SK-N-SH (cell line): ENCODE measurements around the gene RNF151.

Experiments used
- EZH2phosphoT487 ChIP-seq: fragments of 200-600 bp; sonication (generic); IDR thresholded peaks from 2 replicates; pipeline ENCODE4 v1.6.1; 2017; ENCODE audit warnings: low read depth, mixed run types, mild to moderate bottlenecking, antibody characterized with exemption, moderate library complexity, borderline replicate concordance
- GABPA ChIP-seq: IDR thresholded peaks from 2 replicates; pipeline ENCODE4 v1.4.0; 2012; ENCODE audit warnings: low read depth, mild to moderate bottlenecking
- JUND ChIP-seq: IDR thresholded peaks from 2 replicates; pipeline ENCODE4 v1.4.0; 2012
- MXI1 ChIP-seq: IDR thresholded peaks from 2 replicates; pipeline ENCODE4 v1.6.1; 2012; ENCODE audit warnings: mild to moderate bottlenecking, low read depth, low read length, improper control_type of control experiment
- NFIC ChIP-seq: IDR thresholded peaks from 2 replicates; pipeline ENCODE4 v1.4.0; 2012; ENCODE audit warnings: borderline replicate concordance
- RAD21 ChIP-seq: IDR thresholded peaks from 2 replicates; pipeline ENCODE4 v1.6.1; 2012; ENCODE audit warnings: mild to moderate bottlenecking, low read length
- SIN3A ChIP-seq: IDR thresholded peaks from 2 replicates; pipeline ENCODE4 v1.6.1; 2012; ENCODE audit warnings: low read depth, mild to moderate bottlenecking, low read length, moderate library complexity, borderline replicate concordance
- SMC3 ChIP-seq: IDR thresholded peaks from 2 replicates; pipeline ENCODE4 v1.6.1; 2012; ENCODE audit warnings: low read depth, low read length, improper control_type of control experiment
- TAF1 ChIP-seq: IDR thresholded peaks from 2 replicates; pipeline ENCODE4 v1.6.1; 2012; ENCODE audit warnings: low read depth, mild to moderate bottlenecking, low read length, moderate library complexity, borderline replicate concordance
- YY1 ChIP-seq: IDR thresholded peaks from 2 replicates; pipeline ENCODE4 v1.4.0; 2012; ENCODE audit warnings: low read depth, mild to moderate bottlenecking
- TF ChIP-seq, protein P1 (sequence below): fragments of 200-600 bp; sonication (generic); IDR thresholded peaks from 2 replicates; pipeline ENCODE4 v1.6.1; 2017; ENCODE audit warnings: antibody characterized with exemption, mild to moderate bottlenecking, moderate library complexity
- TF ChIP-seq, protein P2 (sequence below): IDR thresholded peaks from 2 replicates; pipeline ENCODE4 v1.6.1; 2012; ENCODE audit warnings: mild to moderate bottlenecking, low read depth, low read length, moderate library complexity
- TF ChIP-seq, protein P3 (sequence below): IDR thresholded peaks from 2 replicates; pipeline ENCODE4; 2012
- TF ChIP-seq, protein P4 (sequence below): IDR thresholded peaks from 2 replicates; pipeline ENCODE4 v1.4.0; 2012; ENCODE audit warnings: low read depth

- no peak for TF ChIP-seq YY1
- TF ChIP-seq, protein P1, sequence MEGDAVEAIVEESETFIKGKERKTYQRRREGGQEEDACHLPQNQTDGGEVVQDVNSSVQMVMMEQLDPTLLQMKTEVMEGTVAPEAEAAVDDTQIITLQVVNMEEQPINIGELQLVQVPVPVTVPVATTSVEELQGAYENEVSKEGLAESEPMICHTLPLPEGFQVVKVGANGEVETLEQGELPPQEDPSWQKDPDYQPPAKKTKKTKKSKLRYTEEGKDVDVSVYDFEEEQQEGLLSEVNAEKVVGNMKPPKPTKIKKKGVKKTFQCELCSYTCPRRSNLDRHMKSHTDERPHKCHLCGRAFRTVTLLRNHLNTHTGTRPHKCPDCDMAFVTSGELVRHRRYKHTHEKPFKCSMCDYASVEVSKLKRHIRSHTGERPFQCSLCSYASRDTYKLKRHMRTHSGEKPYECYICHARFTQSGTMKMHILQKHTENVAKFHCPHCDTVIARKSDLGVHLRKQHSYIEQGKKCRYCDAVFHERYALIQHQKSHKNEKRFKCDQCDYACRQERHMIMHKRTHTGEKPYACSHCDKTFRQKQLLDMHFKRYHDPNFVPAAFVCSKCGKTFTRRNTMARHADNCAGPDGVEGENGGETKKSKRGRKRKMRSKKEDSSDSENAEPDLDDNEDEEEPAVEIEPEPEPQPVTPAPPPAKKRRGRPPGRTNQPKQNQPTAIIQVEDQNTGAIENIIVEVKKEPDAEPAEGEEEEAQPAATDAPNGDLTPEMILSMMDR, result no peak
- TF ChIP-seq, protein P2, sequence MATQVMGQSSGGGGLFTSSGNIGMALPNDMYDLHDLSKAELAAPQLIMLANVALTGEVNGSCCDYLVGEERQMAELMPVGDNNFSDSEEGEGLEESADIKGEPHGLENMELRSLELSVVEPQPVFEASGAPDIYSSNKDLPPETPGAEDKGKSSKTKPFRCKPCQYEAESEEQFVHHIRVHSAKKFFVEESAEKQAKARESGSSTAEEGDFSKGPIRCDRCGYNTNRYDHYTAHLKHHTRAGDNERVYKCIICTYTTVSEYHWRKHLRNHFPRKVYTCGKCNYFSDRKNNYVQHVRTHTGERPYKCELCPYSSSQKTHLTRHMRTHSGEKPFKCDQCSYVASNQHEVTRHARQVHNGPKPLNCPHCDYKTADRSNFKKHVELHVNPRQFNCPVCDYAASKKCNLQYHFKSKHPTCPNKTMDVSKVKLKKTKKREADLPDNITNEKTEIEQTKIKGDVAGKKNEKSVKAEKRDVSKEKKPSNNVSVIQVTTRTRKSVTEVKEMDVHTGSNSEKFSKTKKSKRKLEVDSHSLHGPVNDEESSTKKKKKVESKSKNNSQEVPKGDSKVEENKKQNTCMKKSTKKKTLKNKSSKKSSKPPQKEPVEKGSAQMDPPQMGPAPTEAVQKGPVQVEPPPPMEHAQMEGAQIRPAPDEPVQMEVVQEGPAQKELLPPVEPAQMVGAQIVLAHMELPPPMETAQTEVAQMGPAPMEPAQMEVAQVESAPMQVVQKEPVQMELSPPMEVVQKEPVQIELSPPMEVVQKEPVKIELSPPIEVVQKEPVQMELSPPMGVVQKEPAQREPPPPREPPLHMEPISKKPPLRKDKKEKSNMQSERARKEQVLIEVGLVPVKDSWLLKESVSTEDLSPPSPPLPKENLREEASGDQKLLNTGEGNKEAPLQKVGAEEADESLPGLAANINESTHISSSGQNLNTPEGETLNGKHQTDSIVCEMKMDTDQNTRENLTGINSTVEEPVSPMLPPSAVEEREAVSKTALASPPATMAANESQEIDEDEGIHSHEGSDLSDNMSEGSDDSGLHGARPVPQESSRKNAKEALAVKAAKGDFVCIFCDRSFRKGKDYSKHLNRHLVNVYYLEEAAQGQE, result no peak
- TF ChIP-seq, protein P3, sequence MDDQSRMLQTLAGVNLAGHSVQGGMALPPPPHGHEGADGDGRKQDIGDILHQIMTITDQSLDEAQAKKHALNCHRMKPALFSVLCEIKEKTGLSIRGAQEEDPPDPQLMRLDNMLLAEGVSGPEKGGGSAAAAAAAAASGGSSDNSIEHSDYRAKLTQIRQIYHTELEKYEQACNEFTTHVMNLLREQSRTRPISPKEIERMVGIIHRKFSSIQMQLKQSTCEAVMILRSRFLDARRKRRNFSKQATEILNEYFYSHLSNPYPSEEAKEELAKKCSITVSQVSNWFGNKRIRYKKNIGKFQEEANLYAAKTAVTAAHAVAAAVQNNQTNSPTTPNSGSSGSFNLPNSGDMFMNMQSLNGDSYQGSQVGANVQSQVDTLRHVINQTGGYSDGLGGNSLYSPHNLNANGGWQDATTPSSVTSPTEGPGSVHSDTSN, result no peak
- no peak for TF ChIP-seq MXI1
- no peak for TF ChIP-seq NFIC
- no peak for TF ChIP-seq EZH2phosphoT487
- TF ChIP-seq JUND, result no peak
- no peak for TF ChIP-seq RAD21
- TF ChIP-seq, protein P4, sequence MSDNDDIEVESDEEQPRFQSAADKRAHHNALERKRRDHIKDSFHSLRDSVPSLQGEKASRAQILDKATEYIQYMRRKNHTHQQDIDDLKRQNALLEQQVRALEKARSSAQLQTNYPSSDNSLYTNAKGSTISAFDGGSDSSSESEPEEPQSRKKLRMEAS, result no peak
- TF ChIP-seq SMC3, result no peak
- TF ChIP-seq TAF1, result no peak
- no peak for TF ChIP-seq GABPA
- no peak for TF ChIP-seq SIN3A
These were observed 24.5 kb downstream of the RNF151 start for GRCh38 chr16:1991135-1991551.
